Measurements from ENCODE around the gene ARHGAP4.

The ARHGAP4 gene

GRCh38 chrX:153960077-153960476 is 34.0 kb upstream of the ARHGAP4 start:
- Histone ChIP-seq H3K4me3 (ENCODE audit: low read length) (no peak overlapping the region), H3K27me3 (replicated peaks; ENCODE audit: control insufficient read depth, insufficient read depth, low read length) (no peaks in the 10 kb centered on the region), H3K9me3 (ENCODE audit: control insufficient read depth, low read length) (no peaks in the 10 kb centered on the region), H3K36me3 (ENCODE audit: control insufficient read depth, insufficient read depth, low read length, severe bottlenecking) (peaks cover 86% of the 10 kb centered on the region), H3K9ac (ENCODE audit: low read length) (no peak overlapping the region), H3K4me1 (ENCODE audit: control insufficient read depth, insufficient read depth, low read length) (no peaks in the 10 kb centered on the region)
- no peak for DNase-seq (ENCODE audit: low read depth)

DNA sequence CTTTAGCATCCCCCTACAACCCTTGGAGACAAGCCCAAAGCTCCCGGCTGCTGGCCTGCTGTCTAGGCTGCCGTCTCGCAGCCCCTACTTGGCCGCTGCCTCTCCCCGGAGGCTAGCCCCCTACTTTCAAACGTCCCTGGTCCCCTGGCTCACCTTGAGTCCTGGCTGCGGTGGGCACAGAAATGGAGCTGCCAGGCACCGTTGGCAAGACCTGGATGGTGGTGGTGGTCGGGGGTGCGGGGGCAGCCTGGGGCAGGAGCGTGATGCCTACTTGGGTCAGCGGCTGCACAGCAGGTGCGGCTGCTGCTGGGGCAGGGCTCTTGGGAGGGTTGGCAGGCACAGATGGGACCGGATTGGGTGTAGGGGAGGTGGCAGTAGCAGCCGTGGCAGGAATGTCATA is 33.6 kb upstream of the ARHGAP4 start:
- Histone ChIP-seq H3K9me3 (ENCODE audit: control insufficient read depth, low read length) (no peaks in the 10 kb centered on the region), H3K9ac (ENCODE audit: low read length) (no peak overlapping the region), H3K4me3 (ENCODE audit: low read length) (no peak overlapping the region), H3K4me1 (ENCODE audit: control insufficient read depth, insufficient read depth, low read length) (no peaks in the 10 kb centered on the region), H3K27me3 (replicated peaks; ENCODE audit: control insufficient read depth, insufficient read depth, low read length) (no peaks in the 10 kb centered on the region), H3K36me3 (ENCODE audit: control insufficient read depth, insufficient read depth, low read length, severe bottlenecking) (peaks cover 91% of the 10 kb centered on the region)
- DNase-seq (ENCODE audit: low read depth) = no peak

DNA sequence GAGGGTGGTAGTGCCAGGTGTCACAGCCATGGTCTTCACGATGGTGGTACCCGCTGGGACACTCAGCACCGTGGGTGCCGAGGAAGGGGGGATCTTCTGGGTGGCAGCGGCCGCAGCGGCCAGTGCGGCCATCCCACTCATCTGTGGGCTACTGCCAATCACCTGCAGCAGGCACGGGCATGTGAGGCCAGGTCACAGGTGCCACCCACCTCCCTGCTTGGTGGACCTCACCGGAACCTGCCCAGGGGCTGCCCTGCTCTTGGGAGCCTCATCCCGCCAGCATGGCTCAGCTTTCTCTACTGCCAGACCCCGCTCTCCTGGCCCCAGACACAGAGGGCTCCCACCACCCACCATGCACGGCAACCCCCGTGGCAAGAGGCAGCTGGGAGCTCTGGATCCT is 32.5 kb upstream of the ARHGAP4 start:
- H3K9ac ChIP-seq (ENCODE audit: low read length) = no peak overlapping the region
- H3K4me3 ChIP-seq (ENCODE audit: low read length) = no peak overlapping the region
- H3K4me1 ChIP-seq (ENCODE audit: control insufficient read depth, insufficient read depth, low read length) = no peaks in the 10 kb centered on the region
- H3K9me3 ChIP-seq (ENCODE audit: control insufficient read depth, low read length) = no peaks in the 10 kb centered on the region
- peaks cover 97% of the 10 kb centered on the region for H3K36me3 ChIP-seq (ENCODE audit: control insufficient read depth, insufficient read depth, low read length, severe bottlenecking)
- no peaks in the 10 kb centered on the region for H3K27me3 ChIP-seq (replicated peaks; ENCODE audit: control insufficient read depth, insufficient read depth, low read length)
- DNase-seq (ENCODE audit: low read depth) = no peak

- H3K9me3 ChIP-seq (ENCODE audit: control insufficient read depth, low read length) = no peaks in the 10 kb centered on the region
- H3K36me3 ChIP-seq (ENCODE audit: control insufficient read depth, insufficient read depth, low read length, severe bottlenecking) = peaks cover 97% of the 10 kb centered on the region
- no peaks in the 10 kb centered on the region for H3K4me1 ChIP-seq (ENCODE audit: control insufficient read depth, insufficient read depth, low read length)
- no peak overlapping the region for H3K4me3 ChIP-seq (ENCODE audit: low read length)
- H3K27me3 ChIP-seq (replicated peaks; ENCODE audit: control insufficient read depth, insufficient read depth, low read length) = no peaks in the 10 kb centered on the region
- DNase-seq (ENCODE audit: low read depth) = no peak
- no peak overlapping the region for H3K9ac ChIP-seq (ENCODE audit: low read length)
Observed at GRCh38 chrX:153957224-153957623, 31.2 kb upstream of the ARHGAP4 start.

DNA sequence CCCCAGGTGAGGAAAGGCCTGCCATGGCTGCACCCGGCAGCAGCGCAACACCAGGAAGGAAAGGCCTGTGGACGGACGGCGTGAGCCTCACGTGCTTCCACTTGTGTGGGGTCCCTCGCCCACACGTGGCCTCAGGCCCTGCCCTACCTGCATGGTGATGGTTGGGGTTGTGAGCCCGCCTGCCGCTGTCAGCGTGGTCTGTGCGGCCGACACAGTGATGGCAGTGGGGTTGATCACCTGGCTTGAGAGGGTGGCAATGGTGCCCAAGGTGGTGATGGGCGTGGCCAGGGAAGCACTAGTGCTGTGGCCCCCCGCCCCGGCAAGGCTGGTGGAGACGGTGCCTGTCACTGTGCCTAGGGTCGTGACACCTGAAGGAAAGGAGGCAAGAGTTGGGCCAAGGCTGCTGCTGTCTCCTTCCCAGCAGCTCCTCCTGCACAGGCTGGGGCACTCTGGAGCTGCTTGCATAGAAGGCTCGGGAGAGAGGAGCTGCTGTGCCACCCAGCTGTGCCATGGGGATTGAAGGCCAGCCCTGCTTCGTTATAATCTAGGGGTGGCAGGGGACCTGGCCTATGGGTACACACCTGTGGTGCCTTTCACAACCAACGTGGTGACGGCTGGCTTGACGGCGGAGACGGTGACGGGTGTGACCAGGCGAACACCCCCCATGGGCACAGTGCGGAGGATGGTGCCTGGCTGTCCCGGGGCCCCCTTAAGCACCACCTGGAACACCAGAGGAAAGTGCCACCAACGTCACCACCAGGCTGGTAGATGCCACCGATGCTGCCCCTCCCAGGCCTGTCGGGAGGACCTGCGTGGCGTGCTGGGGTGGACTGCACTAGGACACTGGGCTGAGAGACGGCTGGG is 30.2 kb upstream of the ARHGAP4 start:
- Histone ChIP-seq H3K4me1 (ENCODE audit: control insufficient read depth, insufficient read depth, low read length) (no peaks in the 10 kb centered on the region), H3K36me3 (ENCODE audit: control insufficient read depth, insufficient read depth, low read length, severe bottlenecking) (peaks cover 97% of the 10 kb centered on the region), H3K9ac (ENCODE audit: low read length) (no peak overlapping the region), H3K4me3 (ENCODE audit: low read length) (no peak overlapping the region), H3K27me3 (replicated peaks; ENCODE audit: control insufficient read depth, insufficient read depth, low read length) (no peaks in the 10 kb centered on the region), H3K9me3 (ENCODE audit: control insufficient read depth, low read length) (no peaks in the 10 kb centered on the region)
- DNase-seq (ENCODE audit: low read depth) = no peak

DNA sequence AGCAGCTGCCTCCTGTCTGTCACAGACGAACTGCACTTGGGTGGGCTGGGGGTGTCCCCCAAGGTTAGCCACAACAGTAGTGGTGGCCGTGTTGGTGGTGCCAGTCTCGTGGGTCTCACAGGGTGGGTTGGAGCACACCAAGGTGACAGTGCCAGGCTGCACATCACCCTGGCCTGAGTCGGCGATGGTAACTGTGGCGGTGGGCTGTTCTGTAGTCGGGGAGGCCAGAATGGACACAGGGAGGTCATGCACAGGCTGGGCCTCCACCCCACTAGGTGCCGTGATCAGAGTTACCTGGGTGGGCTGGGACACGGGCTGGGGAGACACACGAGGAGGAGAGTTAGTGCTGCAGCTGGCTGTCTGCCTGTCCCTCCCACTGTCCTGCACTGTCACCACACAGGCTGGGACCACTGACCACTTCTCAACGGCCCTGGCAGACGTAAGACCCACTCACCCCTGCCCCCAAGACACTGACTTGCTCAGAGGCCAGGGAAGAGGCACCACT is 29.2 kb upstream of the ARHGAP4 start:
- Histone ChIP-seq H3K4me3 (ENCODE audit: low read length) (no peak overlapping the region), H3K36me3 (ENCODE audit: control insufficient read depth, insufficient read depth, low read length, severe bottlenecking) (peaks cover 97% of the 10 kb centered on the region), H3K27me3 (replicated peaks; ENCODE audit: control insufficient read depth, insufficient read depth, low read length) (no peaks in the 10 kb centered on the region), H3K9me3 (ENCODE audit: control insufficient read depth, low read length) (no peaks in the 10 kb centered on the region), H3K9ac (ENCODE audit: low read length) (no peak overlapping the region), H3K4me1 (ENCODE audit: control insufficient read depth, insufficient read depth, low read length) (no peaks in the 10 kb centered on the region)
- no peak for DNase-seq (ENCODE audit: low read depth)

DNA sequence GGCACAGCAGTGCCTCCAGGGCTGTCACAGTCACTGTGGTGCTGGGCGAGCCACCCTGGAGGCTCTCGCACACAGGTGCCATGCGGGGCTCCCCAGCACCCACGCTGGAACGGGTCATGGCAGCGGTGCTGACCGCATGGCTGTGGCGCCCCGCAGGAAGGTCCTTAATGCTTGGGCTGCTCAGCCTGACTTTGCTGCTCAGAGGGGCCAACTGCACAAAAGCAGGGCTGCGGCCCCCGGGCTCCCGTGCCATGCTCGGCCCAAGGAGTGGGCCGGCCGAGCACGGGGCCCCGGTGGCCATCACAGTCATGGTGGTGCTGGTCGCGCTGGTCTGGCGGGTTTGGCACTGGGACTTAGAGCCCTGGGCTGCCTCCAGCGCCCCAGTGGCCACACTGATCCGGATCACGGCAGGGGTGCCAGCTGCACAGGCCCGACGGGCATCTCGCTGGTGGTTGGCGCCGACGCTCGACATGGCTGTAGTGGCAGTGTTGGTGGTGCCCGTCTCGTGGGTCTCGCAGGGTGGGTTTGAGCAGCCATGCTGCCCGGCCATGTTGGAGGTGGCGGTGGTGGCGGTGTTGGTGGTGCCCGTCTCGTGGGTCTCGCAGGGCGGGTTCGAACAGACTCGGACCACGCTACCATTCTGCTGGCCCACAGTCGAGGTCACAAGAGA is 28.6 kb upstream of the ARHGAP4 start:
- no peak overlapping the region for H3K9ac ChIP-seq (ENCODE audit: low read length)
- DNase-seq (ENCODE audit: low read depth) = no peak

GRCh38 chrX:153953892-153954557 is 28.0 kb upstream of the ARHGAP4 start:
- Histone ChIP-seq H3K9ac (ENCODE audit: low read length) (no peak overlapping the region), H3K4me3 (ENCODE audit: low read length) (no peak overlapping the region), H3K36me3 (ENCODE audit: control insufficient read depth, insufficient read depth, low read length, severe bottlenecking) (peaks cover 95% of the 10 kb centered on the region), H3K27me3 (replicated peaks; ENCODE audit: control insufficient read depth, insufficient read depth, low read length) (no peaks in the 10 kb centered on the region), H3K9me3 (ENCODE audit: control insufficient read depth, low read length) (no peaks in the 10 kb centered on the region), H3K4me1 (ENCODE audit: control insufficient read depth, insufficient read depth, low read length) (no peaks in the 10 kb centered on the region)
- no peak for DNase-seq (ENCODE audit: low read depth)

More for the DNA sequence above, 28.6 kb upstream of the ARHGAP4 start:
- H3K9me3 ChIP-seq (ENCODE audit: control insufficient read depth, low read length) = no peaks in the 10 kb centered on the region
- no peaks in the 10 kb centered on the region for H3K27me3 ChIP-seq (replicated peaks; ENCODE audit: control insufficient read depth, insufficient read depth, low read length)
- H3K36me3 ChIP-seq (ENCODE audit: control insufficient read depth, insufficient read depth, low read length, severe bottlenecking) = peaks cover 97% of the 10 kb centered on the region
- H3K4me3 ChIP-seq (ENCODE audit: low read length) = no peak overlapping the region
- H3K4me1 ChIP-seq (ENCODE audit: control insufficient read depth, insufficient read depth, low read length) = no peaks in the 10 kb centered on the region

DNA sequence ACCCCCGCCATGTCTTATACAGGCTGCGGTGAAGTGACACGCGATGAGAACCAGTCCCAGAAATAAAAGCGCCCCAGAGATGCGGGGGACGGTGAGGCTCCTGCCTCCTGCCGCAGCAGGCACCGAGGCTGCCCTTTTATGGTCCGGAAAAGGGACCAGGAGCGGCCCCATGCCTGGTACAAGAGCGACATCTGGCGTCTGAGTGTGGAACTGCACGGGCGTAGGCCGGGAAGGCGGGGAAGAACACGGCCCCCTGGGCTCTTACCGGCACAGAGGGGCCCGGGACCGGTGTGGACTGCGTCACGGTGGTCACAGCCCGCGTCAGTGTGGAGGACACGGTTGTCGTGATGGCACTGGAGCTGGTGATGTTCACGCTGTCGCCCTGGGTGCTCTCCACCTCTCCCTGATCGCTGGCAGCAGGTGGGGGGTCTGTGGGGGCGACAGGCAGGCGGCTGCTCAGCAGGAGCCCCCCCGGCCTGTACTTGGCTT is 27.3 kb upstream of the ARHGAP4 start:
- peak; percentile 74 for DNase-seq (ENCODE audit: low read depth)
- Histone ChIP-seq H3K9me3 (ENCODE audit: control insufficient read depth, low read length) (no peaks in the 10 kb centered on the region), H3K4me1 (ENCODE audit: control insufficient read depth, insufficient read depth, low read length) (no peaks in the 10 kb centered on the region), H3K9ac (ENCODE audit: low read length) (no peak overlapping the region), H3K4me3 (ENCODE audit: low read length) (no peak overlapping the region), H3K27me3 (replicated peaks; ENCODE audit: control insufficient read depth, insufficient read depth, low read length) (no peaks in the 10 kb centered on the region), H3K36me3 (ENCODE audit: control insufficient read depth, insufficient read depth, low read length, severe bottlenecking) (peaks cover 95% of the 10 kb centered on the region)

DNA sequence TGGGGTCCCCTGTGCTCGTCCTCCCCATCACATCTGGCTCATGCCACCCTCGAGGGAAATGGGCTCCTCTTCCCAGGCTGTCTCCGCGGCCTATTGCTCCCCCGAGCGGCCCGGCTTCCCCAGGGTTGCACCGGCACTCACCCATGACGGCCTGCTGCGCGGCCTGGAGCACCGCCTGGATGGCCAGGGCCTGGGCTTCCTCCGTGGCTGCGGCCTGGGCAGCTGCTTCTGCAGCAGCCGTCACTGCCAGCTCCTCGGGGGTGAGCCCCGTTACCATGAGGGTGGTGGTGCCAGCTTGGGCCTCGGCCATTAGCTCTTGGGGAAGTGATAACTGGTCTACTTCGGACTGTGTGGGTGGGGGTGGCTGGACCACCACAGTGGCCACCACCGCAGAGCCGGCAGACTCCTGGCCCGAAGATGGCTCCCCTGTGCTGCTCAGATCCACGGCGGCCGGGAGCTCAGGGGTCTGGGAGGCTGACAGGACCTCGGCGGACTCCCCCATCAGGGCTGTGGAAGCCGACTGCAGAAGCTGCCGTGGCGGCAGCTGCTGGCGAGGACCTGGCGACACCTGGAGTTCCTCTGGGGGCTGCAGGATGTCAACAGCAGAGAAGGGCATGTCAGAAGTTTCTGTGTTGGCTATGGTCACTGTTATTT is 26.4 kb upstream of the ARHGAP4 start:
- H3K4me1 ChIP-seq (ENCODE audit: control insufficient read depth, insufficient read depth, low read length) = no peaks in the 10 kb centered on the region
- peaks cover 94% of the 10 kb centered on the region for H3K36me3 ChIP-seq (ENCODE audit: control insufficient read depth, insufficient read depth, low read length, severe bottlenecking)
- no peak for DNase-seq (ENCODE audit: low read depth)
- H3K27me3 ChIP-seq (replicated peaks; ENCODE audit: control insufficient read depth, insufficient read depth, low read length) = no peaks in the 10 kb centered on the region
- H3K9me3 ChIP-seq (ENCODE audit: control insufficient read depth, low read length) = no peaks in the 10 kb centered on the region
- no peak overlapping the region for H3K9ac ChIP-seq (ENCODE audit: low read length)
- H3K4me3 ChIP-seq (ENCODE audit: low read length) = no peak overlapping the region
